Activated naive CD8-positive, alpha-beta T cell treated with anti-CD3 and anti-CD28 coated beads, Interleukin-2, amount 10 ng/mL, durations not matched to agents 7 days and 5 days (primary cell): ENCODE results near the gene SFTA2. TPM values are rescaled to one million over a fixed set of nuclear protein-coding genes. Genes with fewer than 3 reads are reported as not detected.

Experiments used
- ATAC-seq: fragments of 150-1000 bp; cut with Tn5 transposase; one replicate; pipeline ENCODE4 v1.10.0; 2021; ENCODE audit warnings: low read depth, moderate library complexity
- POLR2A ChIA-PET: fragments of 350-600 bp; sonication (Branson Sonifier 250); formaldehyde crosslinking; loops from one replicate; lab custom pipeline; 2021; ENCODE audit warnings: antibody characterized with exemption; lab: Charles Lee
- DNase-seq: peaks from one replicate; pipeline ENCODE4 v3.0.0; 2021
- H3K27ac Mint-ChIP-seq: one replicate; pipeline ENCODE4 v1.8.0; 2022; ENCODE audit warnings: mild to moderate bottlenecking, mixed read lengths
- H3K27me3 Mint-ChIP-seq: one replicate; pipeline ENCODE4 v1.8.0; 2022; ENCODE audit warnings: mild to moderate bottlenecking, moderate library complexity, mixed read lengths
- H3K36me3 Mint-ChIP-seq: one replicate; pipeline ENCODE4 v1.8.0; 2021; ENCODE audit warnings: mild to moderate bottlenecking, mixed read lengths
- H3K4me1 Mint-ChIP-seq: one replicate; pipeline ENCODE4 v1.8.0; 2021; ENCODE audit warnings: mixed read lengths
- H3K4me3 Mint-ChIP-seq: one replicate; pipeline ENCODE4 v1.8.0; 2022; ENCODE audit warnings: mild to moderate bottlenecking, moderate library complexity, mixed read lengths
- H3K9me3 Mint-ChIP-seq: one replicate; pipeline ENCODE4 v1.8.0; 2021; ENCODE audit warnings: mixed read lengths
- total RNA-seq, 2 experiments: library from RNA; stranded (reverse); gene quantifications; one replicate each; pipeline ENCODE4 v1.2.3, GENCODE V29; 2021

The SFTA2 gene
- total RNA-seq, 2 experiments from 2014 or later: not detected

- no peak for DNase-seq
- ATAC-seq: no peak
- POLR2A ChIA-PET: no interaction called here
- no peak overlapping the region for H3K27ac Mint-ChIP-seq
- H3K4me1 Mint-ChIP-seq: peaks cover 4% of the 10 kb centered on the region
- no peaks in the 10 kb centered on the region for H3K9me3 Mint-ChIP-seq
- no peaks in the 10 kb centered on the region for H3K36me3 Mint-ChIP-seq
- peaks cover 51% of the 10 kb centered on the region for H3K27me3 Mint-ChIP-seq
- H3K4me3 Mint-ChIP-seq: no peak overlapping the region
Observed at GRCh38 chr6:30957716-30958115, 25.7 kb upstream of the SFTA2 start.

GRCh38 chr6:30955367-30956042 lies 23.5 kb upstream of the SFTA2 start:
- ATAC-seq (peak; percentile 91), DNase-seq (peak; percentile 80)
- no peaks in the 10 kb centered on the region for H3K36me3 Mint-ChIP-seq
- no peaks in the 10 kb centered on the region for H3K9me3 Mint-ChIP-seq
- H3K27ac Mint-ChIP-seq: peak overlapping the region; percentile 28
- POLR2A ChIA-PET: interaction anchor here (0.7 to 2.4 kb wide), 6 partner anchors 9 to 358 kb away, joined by 3 to 7 read pairs (median 4); partner anchors contain the start of genes DDR1, SFTA2 and VARS2
- H3K27me3 Mint-ChIP-seq: peaks cover 63% of the 10 kb centered on the region
- peaks cover 11% of the 10 kb centered on the region for H3K4me1 Mint-ChIP-seq
- H3K4me3 Mint-ChIP-seq: peak overlapping the region; percentile 77

DNA sequence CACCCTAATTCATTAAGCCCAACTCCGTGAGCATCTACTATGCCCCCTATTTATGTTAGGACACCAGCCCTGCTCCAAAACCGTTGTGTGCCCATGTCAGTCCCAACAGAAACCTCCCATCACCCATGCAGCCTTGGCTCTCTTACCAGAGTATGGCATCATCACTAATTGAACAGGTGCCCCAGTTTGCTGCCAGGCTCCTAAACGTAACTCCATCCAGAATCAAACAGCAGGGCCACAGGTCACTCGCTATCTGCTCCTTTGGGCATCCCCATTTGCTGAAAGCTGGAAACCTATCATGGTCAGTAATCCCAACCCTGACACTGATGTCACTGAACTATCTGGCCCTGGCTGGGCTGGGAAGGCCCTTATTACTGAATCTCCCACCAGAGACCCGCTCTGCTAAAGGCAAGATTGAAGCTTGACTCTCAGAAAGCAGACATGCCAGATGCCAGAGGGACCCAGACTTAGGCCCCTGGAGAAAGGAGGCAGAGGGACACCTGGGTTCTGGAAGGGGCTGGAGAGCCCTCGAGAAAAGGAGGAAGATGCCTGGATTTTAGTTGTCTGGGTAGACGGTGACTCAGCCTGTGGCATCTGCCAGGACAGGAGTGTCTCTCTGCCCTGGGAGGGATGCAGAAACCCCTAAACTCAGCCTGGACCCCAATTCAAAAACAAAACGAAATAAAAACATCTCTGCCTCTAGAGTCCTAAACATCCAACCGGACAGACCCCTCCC lies 22.8 kb upstream of the SFTA2 start:
- H3K27me3 Mint-ChIP-seq: peaks cover 66% of the 10 kb centered on the region
- peaks cover 11% of the 10 kb centered on the region for H3K4me1 Mint-ChIP-seq
- no peaks in the 10 kb centered on the region for H3K36me3 Mint-ChIP-seq
- H3K27ac Mint-ChIP-seq: peak overlapping the region; percentile 11
- no peak for ATAC-seq
- H3K4me3 Mint-ChIP-seq: peak overlapping the region; percentile 77
- no peaks in the 10 kb centered on the region for H3K9me3 Mint-ChIP-seq
- no peak for DNase-seq
- POLR2A ChIA-PET: interaction anchor here (0.7 to 2.4 kb wide), 5 partner anchors 10 to 357 kb away, joined by 3 to 6 read pairs (median 3); partner anchors contain the start of genes SFTA2 and VARS2

GRCh38 chr6:30951907-30952469 lies 20.0 kb upstream of the SFTA2 start:
- ATAC-seq (no peak), DNase-seq (no peak)
- H3K36me3 Mint-ChIP-seq: no peaks in the 10 kb centered on the region
- no peak overlapping the region for H3K27ac Mint-ChIP-seq
- peaks cover 56% of the 10 kb centered on the region for H3K27me3 Mint-ChIP-seq
- peaks cover 11% of the 10 kb centered on the region for H3K4me1 Mint-ChIP-seq
- no peak overlapping the region for H3K4me3 Mint-ChIP-seq
- POLR2A ChIA-PET: no interaction called here
- no peaks in the 10 kb centered on the region for H3K9me3 Mint-ChIP-seq

- Mint-ChIP-seq H3K27me3 (peaks cover 55% of the 10 kb centered on the region), H3K4me1 (peaks cover 7% of the 10 kb centered on the region), H3K9me3 (no peaks in the 10 kb centered on the region), H3K27ac (no peak overlapping the region), H3K4me3 (no peak overlapping the region), H3K36me3 (no peaks in the 10 kb centered on the region)
- ATAC-seq (no peak), DNase-seq (no peak)
- POLR2A ChIA-PET: no interaction called here
Observed at GRCh38 chr6:30948811-30949210, 16.8 kb upstream of the SFTA2 start.

- peaks cover 58% of the 10 kb centered on the region for H3K27me3 Mint-ChIP-seq
- POLR2A ChIA-PET: no interaction called here
- DNase-seq: no peak
- no peak for ATAC-seq
- no peaks in the 10 kb centered on the region for H3K36me3 Mint-ChIP-seq
- H3K9me3 Mint-ChIP-seq: no peaks in the 10 kb centered on the region
- peaks cover 3% of the 10 kb centered on the region for H3K4me1 Mint-ChIP-seq
- H3K27ac Mint-ChIP-seq: no peak overlapping the region
- H3K4me3 Mint-ChIP-seq: no peak overlapping the region
Observed at GRCh38 chr6:30947231-30947630, 15.3 kb upstream of the SFTA2 start.

DNA sequence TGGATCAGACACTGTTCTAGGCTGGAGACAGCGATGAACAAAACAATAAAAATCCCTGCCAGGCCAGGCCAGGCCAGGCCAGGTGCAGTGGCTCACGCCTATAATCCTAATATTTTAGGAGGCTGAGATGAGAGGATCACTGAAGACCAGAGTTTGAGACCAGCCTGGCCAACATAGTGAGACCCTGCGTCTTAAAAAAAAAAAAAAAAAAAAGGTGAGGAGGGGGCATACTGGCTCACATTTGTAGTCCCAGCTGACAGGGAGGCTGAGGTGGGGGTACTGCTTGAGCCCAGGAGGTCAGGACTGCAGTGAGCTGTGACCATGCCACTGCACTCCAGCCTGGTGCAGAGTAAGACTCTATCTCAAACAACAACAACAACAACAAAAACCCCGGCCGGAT lies 13.3 kb upstream of the SFTA2 start:
- no peak overlapping the region for H3K27ac Mint-ChIP-seq
- peaks cover 56% of the 10 kb centered on the region for H3K27me3 Mint-ChIP-seq

DNA sequence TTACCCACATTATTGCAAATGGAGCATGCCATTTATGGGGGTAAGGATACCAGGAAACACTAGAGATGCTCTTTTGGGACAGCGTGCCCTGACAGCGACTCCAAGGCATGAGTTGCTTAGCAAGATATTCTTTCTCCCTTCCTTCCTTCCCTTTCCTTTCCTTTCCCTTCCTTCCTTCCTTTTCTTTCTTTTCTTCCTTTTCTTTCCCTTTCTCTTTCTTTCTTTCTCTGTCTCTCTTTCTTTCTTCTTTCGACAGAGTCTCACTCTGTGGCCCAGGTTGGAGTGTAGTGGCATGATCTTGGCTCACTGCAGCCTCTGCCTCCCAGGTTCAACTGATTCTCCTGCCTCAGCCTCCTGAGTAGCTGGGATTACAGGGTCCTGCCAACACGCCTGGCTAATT lies 12.1 kb upstream of the SFTA2 start:
- Mint-ChIP-seq H3K9me3 (no peaks in the 10 kb centered on the region), H3K4me1 (no peaks in the 10 kb centered on the region), H3K4me3 (no peak overlapping the region), H3K36me3 (no peaks in the 10 kb centered on the region), H3K27ac (no peak overlapping the region), H3K27me3 (peaks cover 47% of the 10 kb centered on the region)
- no peak for DNase-seq
- POLR2A ChIA-PET: interaction anchor here (0.6 kb wide), 1 partner anchor 231 kb away, joined by 3 read pairs; no protein-coding TSS in a partner anchor
- ATAC-seq: no peak

More for the DNA sequence above, 13.3 kb upstream of the SFTA2 start:
- ATAC-seq (no peak), DNase-seq (no peak)
- POLR2A ChIA-PET: interaction anchor here (0.6 kb wide), 1 partner anchor 31 kb away, joined by 4 read pairs; the partner anchor contains the start of gene VARS2
- Mint-ChIP-seq H3K9me3 (no peaks in the 10 kb centered on the region), H3K4me1 (no peaks in the 10 kb centered on the region), H3K36me3 (no peaks in the 10 kb centered on the region), H3K4me3 (no peak overlapping the region)

- Mint-ChIP-seq H3K4me3 (no peak overlapping the region), H3K9me3 (no peaks in the 10 kb centered on the region), H3K27ac (no peak overlapping the region), H3K27me3 (peaks cover 49% of the 10 kb centered on the region), H3K36me3 (no peaks in the 10 kb centered on the region), H3K4me1 (no peaks in the 10 kb centered on the region)
- no peak for ATAC-seq
- POLR2A ChIA-PET: no interaction called here
- no peak for DNase-seq
Observed at GRCh38 chr6:30942338-30943060, 10.5 kb upstream of the SFTA2 start.

DNA sequence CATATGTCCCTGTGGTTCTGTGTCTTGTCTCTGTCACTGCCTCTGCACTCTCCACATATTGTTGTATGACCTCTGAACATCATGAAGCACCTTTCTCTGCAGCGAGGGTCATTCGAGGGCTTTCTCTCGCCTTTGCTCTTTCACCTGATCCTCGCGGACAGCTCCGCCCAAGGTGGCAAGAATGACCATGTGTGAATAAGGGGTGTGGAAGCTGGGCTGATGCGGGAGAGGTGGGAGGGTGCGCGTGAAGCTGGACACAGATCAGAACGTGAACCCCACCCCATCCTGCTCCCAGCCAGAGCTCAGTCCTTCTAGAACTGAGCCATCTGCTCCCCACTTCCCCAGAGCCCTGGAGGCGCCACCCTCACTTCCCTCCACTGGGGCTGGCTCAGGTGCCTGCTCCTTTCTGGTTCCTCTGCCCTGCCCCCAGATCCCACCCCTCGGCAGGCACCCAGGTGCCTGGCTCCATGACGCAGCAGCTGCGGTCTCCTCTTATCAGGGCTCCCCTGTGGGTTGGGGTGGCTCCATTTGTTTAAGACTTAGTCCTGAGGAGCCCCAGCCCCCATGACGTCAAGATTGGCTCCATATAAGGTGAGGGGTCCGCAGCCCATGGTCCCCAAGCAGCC lies 8.5 kb upstream of the SFTA2 start, which contains the start of gene MUCL3:
Gene MUCL3 (plus strand): TSS at position 613 of the 626 bp plus-strand sequence. CDS start 27 bp downstream, outside the sequence.
- Mint-ChIP-seq H3K4me1 (no peaks in the 10 kb centered on the region), H3K27ac (no peak within 1 kb of the TSS), H3K27me3 (peaks cover 44% of the 10 kb centered on the region), H3K36me3 (no peaks in the 10 kb centered on the region), H3K9me3 (no peaks in the 10 kb centered on the region), H3K4me3 (no peak within 1 kb of the TSS)
- POLR2A ChIA-PET: interaction anchor here (0.7 kb wide), 1 partner anchor 9 kb away, joined by 3 read pairs; the partner anchor contains the start of gene SFTA2
- ATAC-seq (no peak), DNase-seq (no peak)

GRCh38 chr6:30939473-30939872 lies 7.5 kb upstream of the SFTA2 start:
- H3K36me3 Mint-ChIP-seq: no peaks in the 10 kb centered on the region
- H3K4me1 Mint-ChIP-seq: no peaks in the 10 kb centered on the region
- H3K27ac Mint-ChIP-seq: no peak overlapping the region
- peaks cover 44% of the 10 kb centered on the region for H3K27me3 Mint-ChIP-seq
- DNase-seq: no peak
- H3K9me3 Mint-ChIP-seq: no peaks in the 10 kb centered on the region
- POLR2A ChIA-PET: no interaction called here
- no peak for ATAC-seq
- H3K4me3 Mint-ChIP-seq: no peak overlapping the region

DNA sequence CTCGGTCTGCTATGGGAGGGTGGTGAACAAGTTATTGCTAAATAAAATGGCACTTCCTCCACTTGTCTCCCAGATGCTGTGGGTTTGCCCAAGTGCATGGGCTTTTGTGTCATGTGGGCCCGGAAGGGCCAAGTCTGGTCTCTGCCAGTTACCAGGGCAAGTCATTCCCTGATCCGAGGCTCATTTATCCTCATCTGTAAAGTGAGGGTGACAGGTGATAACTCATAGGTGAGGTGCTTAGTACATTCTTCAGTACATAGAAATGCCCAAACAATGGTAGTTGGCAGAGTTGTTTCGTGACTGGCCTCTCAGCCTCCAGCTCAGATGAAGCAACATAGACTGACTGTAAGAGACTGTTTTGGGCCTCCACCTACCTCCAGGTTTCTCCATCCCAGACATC lies 6.8 kb upstream of the SFTA2 start:
- peaks cover 41% of the 10 kb centered on the region for H3K27me3 Mint-ChIP-seq

More for the DNA sequence above, 6.8 kb upstream of the SFTA2 start:
- Mint-ChIP-seq H3K36me3 (no peaks in the 10 kb centered on the region), H3K4me3 (no peak overlapping the region), H3K27ac (no peak overlapping the region), H3K4me1 (no peaks in the 10 kb centered on the region), H3K9me3 (no peaks in the 10 kb centered on the region)
- ATAC-seq (no peak), DNase-seq (no peak)
- POLR2A ChIA-PET: no interaction called here
